Measurements from ENCODE around the gene RCAN2.

DNA sequence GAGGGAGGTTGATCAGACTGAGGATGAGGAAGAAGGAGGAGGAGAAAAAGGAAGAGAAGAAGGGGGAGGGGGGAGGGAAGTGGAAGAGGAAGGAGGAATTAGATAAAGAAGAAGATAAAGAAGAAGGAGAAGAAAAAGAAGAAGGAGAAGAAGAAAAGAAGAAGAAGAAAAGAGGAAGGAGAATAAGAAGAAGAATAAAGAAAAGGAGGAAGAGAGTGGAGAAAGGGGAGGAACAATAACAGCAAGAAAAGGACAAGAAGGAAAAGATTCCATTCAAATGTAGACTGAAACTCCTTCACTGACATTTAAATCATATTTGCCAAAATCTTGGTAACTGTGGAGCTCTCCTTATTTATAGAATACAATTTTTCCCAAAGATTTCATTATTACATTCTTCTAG lies 34.3 kb upstream of the RCAN2 start:
- TF ChIP-seq POLR2AphosphoS5 (IDR thresholded peaks at IDR 0.05; ENCODE audit: low read depth, low read length), result no peak
- TF ChIP-seq TAF1 (IDR thresholded peaks at IDR 0.05; ENCODE audit: borderline replicate concordance, insufficient read depth, low read length), result no peak
- TF ChIP-seq REST (IDR thresholded peaks at IDR 0.05; ENCODE audit: insufficient read depth in 1 of 2, low read depth in 2 of 2, low read length in 2 of 2), result no peak
- no peak for TF ChIP-seq FOXP2 (optimal IDR thresholded peaks at IDR 0.05; ENCODE audit: borderline replicate concordance, extremely low read depth, extremely low read length, insufficient read depth)

Data from PFSK-1 (cell line).